Kidney epithelial cell (primary cell): ENCODE data around the gene CYB5D1. TPM values are rescaled to one million over a fixed set of nuclear protein-coding genes. Genes with fewer than 3 reads are reported as not detected.
A peak's percentile ranks its signal among the peaks of the same experiment; 100 is the strongest.

Source experiments
- DNase-seq: peaks from one replicate; pipeline ENCODE4 v3.0.0-alpha.2; 2010; ENCODE audit warnings: low read depth
- H3K27me3 ChIP-seq: 2 replicates; pipeline ENCODE4 v1.6.0; 2011; ENCODE audit warnings: low read length; ENCODE audit not compliant: control insufficient read depth, insufficient read depth
- H3K36me3 ChIP-seq: 2 replicates; pipeline ENCODE4 v1.5.1; 2011; ENCODE audit warnings: low read length; ENCODE audit not compliant: control insufficient read depth, insufficient read depth
- H3K4me3 ChIP-seq: 2 replicates; pipeline ENCODE4 v1.5.1; 2011; ENCODE audit warnings: low read depth, mild to moderate bottlenecking, control low read depth, low read length
- CTCF ChIP-seq: IDR thresholded peaks from 2 replicates; pipeline ENCODE4 v1.5.1; 2011; ENCODE audit warnings: mild to moderate bottlenecking, moderate library complexity, low read length, control low read depth, inconsistent platforms; ENCODE audit not compliant: insufficient read depth, poor library complexity, severe bottlenecking
- total RNA-seq: library from RNA; depleted of rRNA; stranded (reverse); fragments of >200 nt; gene quantifications from 2 replicates; pipeline ENCODE4 v1.2.3, GENCODE V29; 2015

CYB5D1 gene
- total RNA-seq, 1 donor from 2014 or later = 7.4 TPM

- no peaks in the 10 kb centered on the region for H3K27me3 ChIP-seq
- no peak for TF ChIP-seq CTCF
- H3K36me3 ChIP-seq = peaks cover 8% of the 10 kb centered on the region
- H3K4me3 ChIP-seq = no peak overlapping the region
- no peak for DNase-seq
Observed at GRCh38 chr17:7854078-7854777, 3.6 kb upstream of the CYB5D1 start.

GRCh38 chr17:7854851-7855659 is 2.7 kb upstream of the CYB5D1 start, which contains the start of gene TMEM88:
TMEM88 (plus strand) TSS chr17:7855066; CDS start chr17:7855075, 9 bp downstream.
- Histone ChIP-seq H3K36me3 (peaks cover 4% of the 10 kb centered on the region), H3K4me3 (no peak within 1 kb of the TSS), H3K27me3 (no peaks in the 10 kb centered on the region)
- DNase-seq = no peak
- no peak for TF ChIP-seq CTCF

- DNase-seq = no peak
- no peak for TF ChIP-seq CTCF
- Histone ChIP-seq H3K36me3 (peaks cover 4% of the 10 kb centered on the region), H3K27me3 (no peaks in the 10 kb centered on the region), H3K4me3 (no peak overlapping the region)
Observed at GRCh38 chr17:7855660-7856010, 2.2 kb upstream of the CYB5D1 start.

GRCh38 chr17:7856011-7856810 is 1.6 kb upstream of the CYB5D1 start:
- Histone ChIP-seq H3K4me3 (peak overlapping the region; percentile 66), H3K36me3 (peaks cover 1% of the 10 kb centered on the region), H3K27me3 (no peaks in the 10 kb centered on the region)
- DNase-seq = no peak
- TF ChIP-seq CTCF = no peak

- H3K4me3 ChIP-seq = peak within 1 kb of the TSS; percentile 66
- DNase-seq = peak; percentile 98
- peaks cover 1% of the 10 kb centered on the region for H3K36me3 ChIP-seq
- no peaks in the 10 kb centered on the region for H3K27me3 ChIP-seq
- TF ChIP-seq CTCF = peak; percentile 44
Observed at GRCh38 chr17:7856811-7857712, 741 bp upstream of the CYB5D1 start, which contains the start of gene NAA38. NAA38 (minus strand) TSS chr17:7857559; CDS start chr17:7857463, 96 bp downstream.
